Measurements from ENCODE around the gene CLEC7A. TPM values are rescaled to one million over a fixed set of nuclear protein-coding genes. Genes with fewer than 3 reads are reported as not detected.

Gene CLEC7A
- polyA plus RNA-seq, 2 of the 4 experiments (the other 2 are of a cell fraction), result not detected

- DNase-seq (ENCODE audit: low read depth in 1 of 2, low spot score in 1 of 2), result no peak
- FAIRE-seq, result no peak
- H3K27ac ChIP-seq, result no peak overlapping the region
- POLR2A ChIA-PET, result no interaction called here
- no peak overlapping the region for H3K4me3 ChIP-seq
- no peaks in the 10 kb centered on the region for H3K4me1 ChIP-seq
- H3K9me3 ChIP-seq, result no peaks in the 10 kb centered on the region
- 30% methylated on average over 1 of the region's 1 CpG for WGBS (ENCODE audit: missing lambda C conversion rate)
- no peak for ATAC-seq
- TF ChIP-seq E2F6 (IDR thresholded peaks at IDR 0.05; ENCODE audit: borderline replicate concordance, low read depth), result no peak
- no peak for TF ChIP-seq RFX5 (IDR thresholded peaks at IDR 0.05)
- no peak for TF ChIP-seq RCOR1 (IDR thresholded peaks at IDR 0.05; ENCODE audit: low read depth, low read length)
- TF ChIP-seq CHD2 (IDR thresholded peaks at IDR 0.05; ENCODE audit: low read length, partially characterized antibody), result no peak
- TF ChIP-seq TP53 (CRISPR knock-in tag; IDR thresholded peaks at IDR 0.05), result no peak
- TF ChIP-seq ZNF302 (CRISPR knock-in tag; IDR thresholded peaks at IDR 0.05), result no peak
- no peak for TF ChIP-seq POLR2A (IDR thresholded peaks at IDR 0.05; ENCODE audit: low read length)
- TF ChIP-seq GATA3 (IDR thresholded peaks at IDR 0.05; ENCODE audit: borderline replicate concordance), result no peak
- no peak for TF ChIP-seq NPAS2 (CRISPR knock-in tag; IDR thresholded peaks at IDR 0.05; ENCODE audit: borderline replicate concordance)
- no peak for TF ChIP-seq HEYL (CRISPR knock-in tag; IDR thresholded peaks at IDR 0.05)
- TF ChIP-seq ZC3H11A (IDR thresholded peaks at IDR 0.05), result no peak
- no peak overlapping the region for H3K4me2 ChIP-seq
- CTCF ChIA-PET, result interaction anchor here (0.9 to 1.6 kb wide), 5 partner anchors 9 to 376 kb away, joined by 3 to 6 read pairs (median 4); no protein-coding TSS in a partner anchor
Observed at GRCh38 chr12:10126413-10126812, 3.6 kb downstream of the CLEC7A start.

GRCh38 chr12:10122689-10123088, 7.3 kb downstream of the CLEC7A start:
- ATAC-seq, result no peak
- Histone ChIP-seq H3K4me1 (0 out of 3 replicates have a peak, but pooled peaks cover 7% of the 10 kb centered on the region), H3K9me3 (no peaks in the 10 kb centered on the region), H3K4me3 (no peak overlapping the region), H3K4me2 (no peak overlapping the region), H3K27ac (no peak overlapping the region)
- CTCF ChIA-PET, result interaction anchor here (0.6 kb wide), 1 partner anchor 69 kb away, joined by 4 read pairs; no protein-coding TSS in a partner anchor
- FAIRE-seq, result no peak
- DNase-seq (ENCODE audit: low read depth in 1 of 2, low spot score in 1 of 2), result no peak
- 14% methylated on average over 4 of the region's 4 CpGs for WGBS (ENCODE audit: missing lambda C conversion rate)
- TF ChIP-seq SREBF2 (IDR thresholded peaks at IDR 0.05), result no peak
- TF ChIP-seq HOXB5 (CRISPR knock-in tag; IDR thresholded peaks at IDR 0.05), result no peak
- no peak for TF ChIP-seq PBX3 (IDR thresholded peaks at IDR 0.05)
- TF ChIP-seq NPAS2 (CRISPR knock-in tag; IDR thresholded peaks at IDR 0.05; ENCODE audit: borderline replicate concordance), result no peak
- TF ChIP-seq ELK1 (IDR thresholded peaks at IDR 0.05; ENCODE audit: low read depth, low read length), result no peak
- TF ChIP-seq KDM1A (IDR thresholded peaks at IDR 0.05; ENCODE audit: low read depth), result no peak
- TF ChIP-seq ZSCAN20 (CRISPR knock-in tag; IDR thresholded peaks at IDR 0.05), result no peak
- no peak for TF ChIP-seq HEYL (CRISPR knock-in tag; IDR thresholded peaks at IDR 0.05)
- TF ChIP-seq NFE2L2 (conservative IDR thresholded peaks at IDR 0.05; ENCODE audit: low read length), result no peak
- POLR2A ChIA-PET, result no interaction called here

- ATAC-seq (no peak), DNase-seq (ENCODE audit: low read depth in 1 of 2, low spot score in 1 of 2) (no peak), FAIRE-seq (no peak)
- Histone ChIP-seq H3K4me1 (0 out of 3 replicates have a peak, but pooled peaks cover 7% of the 10 kb centered on the region), H3K9me3 (no peaks in the 10 kb centered on the region), H3K27ac (no peak overlapping the region), H3K4me2 (no peak overlapping the region), H3K4me3 (no peak overlapping the region)
- ChIA-PET POLR2A (no interaction called here), CTCF (no interaction called here)
- 52% methylated on average over 7 of the region's 7 CpGs for WGBS (ENCODE audit: missing lambda C conversion rate)
- TF ChIP-seq CHD4 (IDR thresholded peaks at IDR 0.05; ENCODE audit: borderline replicate concordance) (no peak), MAX (IDR thresholded peaks at IDR 0.05) (no peak), REST (IDR thresholded peaks at IDR 0.05) (no peak), HOXB13 (CRISPR knock-in tag; IDR thresholded peaks at IDR 0.05; ENCODE audit: low read depth) (no peak), KDM5A (IDR thresholded peaks at IDR 0.05) (no peak), FOSL2 (IDR thresholded peaks at IDR 0.05) (no peak), FOSL2 (CRISPR knock-in tag; IDR thresholded peaks at IDR 0.05) (no peak), FOSB (CRISPR knock-in tag; IDR thresholded peaks at IDR 0.05) (no peak), PBX3 (IDR thresholded peaks at IDR 0.05) (no peak), ZC3H11A (IDR thresholded peaks at IDR 0.05) (no peak), E2F6 (IDR thresholded peaks at IDR 0.05; ENCODE audit: borderline replicate concordance, low read depth) (no peak)
Observed at GRCh38 chr12:10121278-10121677, 8.7 kb downstream of the CLEC7A start.
